HepG2 (cell line): ENCODE results near the gene AANAT. TPM values are rescaled to one million over a fixed set of nuclear protein-coding genes. Genes with fewer than 3 reads are reported as not detected.

ENCODE experiments used
- SNAPC2 ChIP-seq: sonication (generic); formaldehyde crosslinking; IDR thresholded peaks from 2 replicates; pipeline ENCODE4 v1.8.1; 2022; ENCODE audit warnings: mild to moderate bottlenecking, missing genetic modification reagents
- TBL1XR1 ChIP-seq: fragments of 150-350 bp; IDR thresholded peaks from 2 replicates; pipeline ENCODE4 v1.6.1; 2014; ENCODE audit warnings: borderline replicate concordance, low read length; ENCODE audit not compliant: partially characterized antibody
- TGIF2 ChIP-seq: IDR thresholded peaks from 2 replicates; pipeline ENCODE4 v1.6.1; 2016; ENCODE audit warnings: control low read depth, missing compliant biosample characterization
- ZFP37 ChIP-seq: sonication (generic); formaldehyde crosslinking; IDR thresholded peaks from 2 replicates; pipeline ENCODE4 v1.4.0; 2020; ENCODE audit warnings: missing genetic modification reagents, borderline replicate concordance
- ZMYM2 ChIP-seq: sonication (generic); formaldehyde crosslinking; IDR thresholded peaks from 2 replicates; pipeline ENCODE4 v1.8.0; 2022; ENCODE audit warnings: mild to moderate bottlenecking, missing genetic modification reagents
- ZNF331 ChIP-seq: sonication (generic); formaldehyde crosslinking; IDR thresholded peaks from 2 replicates; pipeline ENCODE4 v1.4.0; 2020; ENCODE audit warnings: missing genetic modification reagents
- ZNF550 ChIP-seq: sonication (generic); formaldehyde crosslinking; IDR thresholded peaks from 2 replicates; pipeline ENCODE4 v1.4.0; 2020; ENCODE audit warnings: mild to moderate bottlenecking, missing genetic modification reagents, borderline replicate concordance
- ZNF563 ChIP-seq: sonication (generic); formaldehyde crosslinking; IDR thresholded peaks from 2 replicates; pipeline ENCODE4 v1.8.0; 2022; ENCODE audit warnings: mild to moderate bottlenecking, moderate library complexity, missing genetic modification reagents
- polyA plus RNA-seq, 8 experiments: library from polyadenylated mRNA; depleted of rRNA in 3 of 8; stranded (reverse) in 7 of 8; unstranded in 1 of 8; fragments of >200 nt; fragmentation: Illumina TruSeq in 4 of 8; extraction: Trizol in 4 of 8; gene quantifications; 2 replicates each; pipeline versions ENCODE4 v1.2.1 to v1.2.3, GENCODE V29; 2011 to 2016; ENCODE audit warnings: low read depth in 4 of 8, missing spikeins in 1 of 8, mixed read lengths in 1 of 8; ENCODE audit not compliant: insufficient read depth in 1 of 8
- total RNA-seq, 5 experiments: library from RNA; depleted of rRNA; stranded (reverse); fragments of >200 nt; fragmentation: Illumina TruSeq; extraction: Trizol; gene quantifications; 2 replicates each; pipeline ENCODE4 v1.2.3, GENCODE V29; 2016; ENCODE audit warnings: low read depth in 1 of 5
- TF ChIP-seq, protein P1 (sequence below): sonication (generic); formaldehyde crosslinking; conservative IDR thresholded peaks from 2 replicates; pipeline ENCODE4 v1.4.0; 2020; ENCODE audit warnings: missing genetic modification reagents
- TF ChIP-seq, protein P2 (sequence below): sonication (generic); formaldehyde crosslinking; IDR thresholded peaks from 2 replicates; pipeline ENCODE4 v1.5.0; 2020; ENCODE audit warnings: missing genetic modification reagents, mild to moderate bottlenecking, borderline replicate concordance
- TF ChIP-seq, protein P3 (sequence below): sonication (generic); formaldehyde crosslinking; IDR thresholded peaks from 2 replicates; pipeline ENCODE4 v1.8.1; 2023; ENCODE audit warnings: missing genetic modification reagents, inconsistent platforms, borderline replicate concordance
- TF ChIP-seq, protein P4 (sequence below): sonication (generic); formaldehyde crosslinking; IDR thresholded peaks from 2 replicates; pipeline ENCODE4 v1.4.0; 2020; ENCODE audit warnings: low read depth, mild to moderate bottlenecking, missing genetic modification reagents

AANAT gene
- total and polyA plus RNA-seq, 2 of the 13 experiments (the other 11 are each of a cell fraction or from before 2014, with no cell fraction given), result 0.07 TPM; not detected in 1

DNA sequence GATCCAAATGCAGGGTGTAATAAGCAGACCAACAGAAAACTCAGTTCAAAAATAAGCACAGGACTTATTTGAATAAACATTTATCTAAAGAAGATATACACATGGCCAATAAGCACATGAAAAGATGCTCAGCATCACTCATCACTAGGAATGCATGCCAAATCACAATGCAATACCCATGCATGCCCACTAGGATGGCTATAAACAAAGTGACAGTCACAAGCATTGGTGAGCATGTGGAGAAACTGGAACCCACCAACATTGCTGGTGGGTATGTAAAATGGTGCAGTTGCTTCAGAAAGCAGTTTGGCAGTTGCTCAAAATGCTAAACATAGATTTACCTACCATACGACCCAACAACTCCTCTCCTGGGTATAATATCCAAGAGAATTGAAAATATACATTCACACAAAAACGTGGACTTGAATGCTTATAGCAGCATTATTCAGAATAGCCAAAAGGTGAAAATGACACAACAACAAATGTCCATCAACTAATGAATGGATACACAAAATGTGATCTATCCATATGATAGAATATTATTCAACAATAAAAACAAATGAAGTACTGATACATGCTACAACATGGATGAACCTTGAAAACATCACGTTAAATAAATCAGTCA lies 34.6 kb upstream of the AANAT start (continued):
- TF ChIP-seq, protein P1, sequence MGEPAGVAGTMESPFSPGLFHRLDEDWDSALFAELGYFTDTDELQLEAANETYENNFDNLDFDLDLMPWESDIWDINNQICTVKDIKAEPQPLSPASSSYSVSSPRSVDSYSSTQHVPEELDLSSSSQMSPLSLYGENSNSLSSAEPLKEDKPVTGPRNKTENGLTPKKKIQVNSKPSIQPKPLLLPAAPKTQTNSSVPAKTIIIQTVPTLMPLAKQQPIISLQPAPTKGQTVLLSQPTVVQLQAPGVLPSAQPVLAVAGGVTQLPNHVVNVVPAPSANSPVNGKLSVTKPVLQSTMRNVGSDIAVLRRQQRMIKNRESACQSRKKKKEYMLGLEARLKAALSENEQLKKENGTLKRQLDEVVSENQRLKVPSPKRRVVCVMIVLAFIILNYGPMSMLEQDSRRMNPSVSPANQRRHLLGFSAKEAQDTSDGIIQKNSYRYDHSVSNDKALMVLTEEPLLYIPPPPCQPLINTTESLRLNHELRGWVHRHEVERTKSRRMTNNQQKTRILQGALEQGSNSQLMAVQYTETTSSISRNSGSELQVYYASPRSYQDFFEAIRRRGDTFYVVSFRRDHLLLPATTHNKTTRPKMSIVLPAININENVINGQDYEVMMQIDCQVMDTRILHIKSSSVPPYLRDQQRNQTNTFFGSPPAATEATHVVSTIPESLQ (CRISPR knock-in tag), result no peak
- TF ChIP-seq ZNF331 (no peak), SNAPC2 (CRISPR knock-in tag) (no peak), TGIF2 (CRISPR knock-in tag) (0 out of 2 replicates have a peak, but pooled peaks have one; percentile 33), ZMYM2 (CRISPR knock-in tag) (no peak), ZFP37 (CRISPR knock-in tag) (no peak), ZNF550 (CRISPR knock-in tag) (no peak), TBL1XR1 (no peak), ZNF563 (no peak)
- TF ChIP-seq, protein P2, sequence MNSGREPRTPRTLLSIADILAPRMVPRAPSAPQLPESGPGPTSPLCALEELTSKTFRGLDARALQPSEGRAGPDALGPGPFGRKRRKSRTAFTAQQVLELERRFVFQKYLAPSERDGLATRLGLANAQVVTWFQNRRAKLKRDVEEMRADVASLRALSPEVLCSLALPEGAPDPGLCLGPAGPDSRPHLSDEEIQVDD (CRISPR knock-in tag), result no peak
- TF ChIP-seq, protein P3, sequence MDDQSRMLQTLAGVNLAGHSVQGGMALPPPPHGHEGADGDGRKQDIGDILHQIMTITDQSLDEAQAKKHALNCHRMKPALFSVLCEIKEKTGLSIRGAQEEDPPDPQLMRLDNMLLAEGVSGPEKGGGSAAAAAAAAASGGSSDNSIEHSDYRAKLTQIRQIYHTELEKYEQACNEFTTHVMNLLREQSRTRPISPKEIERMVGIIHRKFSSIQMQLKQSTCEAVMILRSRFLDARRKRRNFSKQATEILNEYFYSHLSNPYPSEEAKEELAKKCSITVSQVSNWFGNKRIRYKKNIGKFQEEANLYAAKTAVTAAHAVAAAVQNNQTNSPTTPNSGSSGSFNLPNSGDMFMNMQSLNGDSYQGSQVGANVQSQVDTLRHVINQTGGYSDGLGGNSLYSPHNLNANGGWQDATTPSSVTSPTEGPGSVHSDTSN (CRISPR knock-in tag), result no peak
- TF ChIP-seq, protein P4, sequence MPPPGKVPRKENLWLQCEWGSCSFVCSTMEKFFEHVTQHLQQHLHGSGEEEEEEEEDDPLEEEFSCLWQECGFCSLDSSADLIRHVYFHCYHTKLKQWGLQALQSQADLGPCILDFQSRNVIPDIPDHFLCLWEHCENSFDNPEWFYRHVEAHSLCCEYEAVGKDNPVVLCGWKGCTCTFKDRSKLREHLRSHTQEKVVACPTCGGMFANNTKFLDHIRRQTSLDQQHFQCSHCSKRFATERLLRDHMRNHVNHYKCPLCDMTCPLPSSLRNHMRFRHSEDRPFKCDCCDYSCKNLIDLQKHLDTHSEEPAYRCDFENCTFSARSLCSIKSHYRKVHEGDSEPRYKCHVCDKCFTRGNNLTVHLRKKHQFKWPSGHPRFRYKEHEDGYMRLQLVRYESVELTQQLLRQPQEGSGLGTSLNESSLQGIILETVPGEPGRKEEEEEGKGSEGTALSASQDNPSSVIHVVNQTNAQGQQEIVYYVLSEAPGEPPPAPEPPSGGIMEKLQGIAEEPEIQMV (CRISPR knock-in tag), result no peak
- TF ChIP-seq, all 625 proteins: peak for 4
